Stimulated activated CD4-positive, alpha-beta T cell treated with anti-CD3 and anti-CD28 coated beads, TNF-alpha, amount 100 ng/mL, for 1 hour (primary cell): ENCODE results near the gene LETMD1.

Source experiments
- DNase-seq, 3 donors: peaks; one replicate each; pipeline ENCODE4 v3.0.0-alpha.2; 2020; ENCODE audit warnings: low read depth in 3 of 3, low spot score in 1 of 3

Gene LETMD1

DNA sequence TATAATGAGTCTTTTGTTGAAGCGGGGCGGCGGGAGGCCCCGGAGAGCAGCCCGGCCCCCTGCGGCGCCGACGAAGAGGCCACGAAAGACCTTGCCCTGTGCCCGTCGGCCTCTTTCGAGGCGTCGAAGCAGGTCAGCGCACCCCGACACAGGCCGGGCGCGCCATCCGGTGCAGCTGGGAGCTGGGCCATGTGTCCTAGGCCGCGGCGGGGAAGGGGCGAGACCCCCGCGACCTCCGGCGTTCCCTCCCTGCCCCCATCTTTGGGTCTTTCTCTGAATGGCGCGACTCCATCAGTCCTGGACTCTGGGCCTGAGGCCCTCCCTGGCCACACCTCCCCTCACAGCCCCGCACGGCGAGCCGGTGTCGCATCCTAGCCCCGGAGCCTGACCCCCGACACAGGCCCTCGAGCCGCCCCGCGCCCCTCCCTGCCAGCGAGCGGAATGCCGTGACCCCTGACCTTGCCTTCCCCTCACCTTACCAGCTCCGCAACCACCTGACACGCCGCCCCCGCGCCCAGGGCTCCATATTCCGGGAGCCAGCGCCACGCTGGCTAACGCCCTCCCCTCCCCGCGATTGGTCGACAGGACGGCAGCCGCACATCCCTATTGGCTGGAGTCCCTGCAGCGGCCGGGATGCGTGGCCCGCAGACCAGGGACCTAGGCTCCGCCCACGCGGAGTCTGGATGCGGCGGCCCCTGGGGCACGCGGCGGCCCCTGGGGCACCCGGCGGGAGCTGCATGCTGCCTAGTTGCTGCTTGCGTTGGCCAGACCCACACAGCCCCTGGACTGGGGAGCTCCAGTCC lies 22.1 kb upstream of the LETMD1 start, which contains the start of gene SLC11A2:
Gene SLC11A2 (minus strand): TSS at position 549 of the 803 bp plus-strand sequence. CDS start 15,656 bp downstream, outside the sequence.
- peak; percentile 74 to 81 (median 77) for DNase-seq

DNA sequence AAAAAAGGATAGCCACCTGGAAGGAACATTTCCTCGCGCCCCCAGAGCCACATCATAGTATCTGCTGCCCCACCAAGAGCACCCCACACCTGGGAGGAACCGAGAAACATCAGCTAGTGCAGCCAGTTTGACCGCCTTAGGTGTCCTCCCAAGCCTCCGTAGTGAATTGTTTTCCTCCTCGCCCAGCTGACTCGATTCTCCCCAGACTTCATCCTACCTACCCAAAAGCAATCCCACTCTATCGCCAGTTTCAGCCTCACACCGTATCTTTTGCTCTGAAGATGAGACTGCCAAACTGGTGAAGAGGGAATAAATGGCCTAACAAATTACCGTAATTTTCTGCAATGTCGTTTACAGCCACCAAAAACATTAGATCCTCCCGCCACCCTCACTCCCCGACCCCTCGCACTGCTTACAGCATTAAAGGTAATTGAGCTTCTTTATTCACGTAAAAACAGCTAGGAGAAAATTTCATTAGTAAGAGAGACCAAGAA lies 20.7 kb upstream of the LETMD1 start:
- DNase-seq: no peak

DNA sequence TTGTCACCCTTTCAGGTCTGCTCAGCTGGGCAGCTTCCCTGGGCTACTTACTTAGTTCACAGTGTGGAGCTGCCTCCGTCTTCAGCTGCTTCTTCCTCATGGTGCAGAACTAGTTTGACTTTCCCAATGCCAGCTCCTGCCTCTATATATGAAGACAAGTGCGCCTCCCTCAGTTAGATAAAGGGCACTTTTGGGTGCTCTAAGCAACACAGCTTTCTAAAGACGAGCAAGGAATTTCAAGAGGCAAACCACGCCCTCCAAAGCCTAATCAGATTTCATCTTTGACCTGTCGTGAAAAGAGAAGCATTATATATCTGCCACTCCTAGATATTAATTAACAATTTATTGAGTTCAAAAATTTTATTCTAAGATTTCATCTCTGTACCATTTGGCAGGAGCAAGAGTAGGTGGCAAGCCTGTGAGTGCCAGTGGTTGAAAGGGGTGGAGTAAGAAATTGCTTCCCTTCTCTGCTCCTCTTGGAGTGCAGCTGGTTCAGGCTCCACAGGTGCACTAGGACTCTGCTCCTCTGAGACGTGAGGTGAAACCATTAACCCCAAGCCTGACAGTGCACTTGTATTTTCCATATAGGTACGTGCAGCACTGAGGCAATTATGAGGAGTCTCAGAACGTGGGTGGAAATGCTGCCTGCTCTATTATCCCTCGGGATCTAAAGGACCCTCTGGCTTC lies 19.9 kb upstream of the LETMD1 start:
- DNase-seq: no peak

DNA sequence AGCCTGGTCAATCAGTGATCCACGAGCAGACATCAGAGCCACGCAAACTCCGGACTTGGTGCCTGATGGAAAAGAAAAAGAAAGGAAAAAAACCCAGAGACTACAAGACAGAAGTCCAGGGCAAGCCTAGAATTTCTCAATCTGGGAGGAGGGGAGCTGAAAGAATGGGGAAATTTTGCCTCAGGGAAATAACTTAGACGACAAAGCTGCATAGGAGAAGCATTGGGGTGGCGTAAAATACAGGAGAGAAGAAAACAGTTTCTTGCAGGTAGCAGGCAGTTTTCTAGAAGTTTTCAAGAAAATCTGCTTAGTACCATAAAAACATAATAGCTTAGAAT lies 19.3 kb upstream of the LETMD1 start:
- no peak for DNase-seq

DNA sequence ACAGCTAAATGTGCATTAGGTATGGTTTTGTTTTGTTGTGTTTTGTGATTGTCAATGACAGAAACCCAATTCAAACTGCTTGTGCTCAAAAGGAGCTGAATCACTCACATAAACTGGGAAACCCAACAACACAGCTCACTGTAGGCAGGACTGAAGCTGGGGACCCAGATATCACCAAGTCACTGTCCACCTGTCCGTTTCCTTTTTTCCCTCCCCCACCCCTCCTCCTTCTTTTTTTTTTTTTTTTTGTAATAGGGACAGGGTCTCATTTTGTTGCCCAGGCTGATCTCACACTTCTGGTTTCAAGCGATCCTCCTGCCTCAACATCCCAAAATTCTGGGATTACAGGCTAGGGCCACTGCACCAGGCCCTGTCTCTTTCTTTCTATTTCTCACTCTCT lies 15.1 kb upstream of the LETMD1 start:
- no peak for DNase-seq

DNA sequence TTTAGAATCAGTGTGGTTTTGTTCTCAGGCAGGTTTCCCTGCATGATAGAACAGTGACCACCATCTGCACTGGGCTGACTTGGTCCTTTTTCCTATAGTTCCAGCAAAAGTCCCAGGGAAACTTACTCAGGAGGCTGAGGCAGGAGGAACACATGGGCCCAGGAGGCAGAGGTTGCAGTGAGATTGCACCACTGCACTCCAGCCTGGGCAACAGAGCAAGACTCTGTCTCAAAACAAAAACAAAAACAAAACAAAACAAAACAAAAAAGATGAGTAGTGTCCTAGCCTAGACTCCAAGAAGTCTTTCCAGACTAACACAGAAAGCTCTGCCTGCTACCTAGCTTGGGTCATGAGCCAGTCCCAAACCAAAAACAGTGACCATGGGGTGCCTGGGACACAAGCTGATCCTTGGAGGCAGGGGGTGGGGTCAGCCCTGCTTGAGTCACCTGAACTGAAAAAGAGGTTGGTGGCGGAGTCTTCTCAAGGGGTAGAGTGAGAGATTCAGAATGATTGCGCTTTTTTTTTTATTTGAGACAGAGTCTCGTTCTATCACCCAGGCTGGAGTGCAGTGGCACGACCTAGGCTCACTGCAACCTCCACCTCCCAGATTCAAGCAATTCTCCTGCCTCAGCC lies 14.6 kb upstream of the LETMD1 start:
- no peak for DNase-seq

DNA sequence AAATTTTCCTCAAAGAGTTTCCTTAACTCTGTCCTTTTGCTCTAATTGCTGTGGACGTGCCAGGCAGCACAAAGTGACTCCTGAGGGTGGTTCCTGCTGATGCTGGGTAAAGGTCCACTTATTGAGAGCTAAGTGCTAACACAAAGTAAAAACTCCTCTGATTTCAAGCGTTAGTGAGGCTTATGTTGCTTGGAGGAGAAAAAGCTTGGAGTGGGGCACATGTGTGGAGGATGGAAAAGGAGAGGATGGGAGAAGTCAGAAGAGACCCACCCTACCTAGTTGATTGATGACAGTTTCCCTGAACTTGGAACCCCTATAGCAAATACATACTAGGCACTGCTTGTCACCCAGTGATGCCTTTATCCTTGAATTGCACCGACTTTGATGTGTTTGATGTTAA lies 11.8 kb upstream of the LETMD1 start:
- no peak for DNase-seq

DNA sequence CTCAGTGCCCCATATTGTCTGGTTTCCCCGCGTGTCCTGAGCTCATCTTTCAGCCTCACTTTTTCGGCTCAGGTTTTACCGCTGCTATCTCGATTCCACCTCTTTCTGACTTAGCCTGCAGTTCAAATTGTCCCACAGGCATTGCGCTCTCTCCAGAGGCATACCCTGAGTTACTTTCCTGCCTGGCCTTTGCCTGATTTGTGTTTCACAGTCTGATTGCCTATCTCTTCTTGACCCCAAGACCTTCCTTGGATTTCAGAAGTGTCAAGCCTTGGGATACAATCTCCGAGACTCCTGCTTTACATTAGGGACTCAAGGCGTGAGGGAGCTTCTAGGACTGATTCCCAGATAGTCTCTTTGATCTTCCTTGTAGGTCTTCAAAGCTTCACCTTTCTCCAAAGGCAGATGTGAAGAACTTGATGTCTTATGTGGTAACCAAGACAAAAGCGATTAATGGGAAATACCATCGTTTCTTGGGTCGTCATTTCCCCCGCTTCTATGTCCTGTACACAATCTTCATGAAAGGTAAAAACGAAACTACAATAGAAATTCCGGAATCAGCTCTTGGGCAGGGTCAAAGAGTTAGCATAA lies 629 bp downstream of the LETMD1 start:
- DNase-seq: no peak

DNA sequence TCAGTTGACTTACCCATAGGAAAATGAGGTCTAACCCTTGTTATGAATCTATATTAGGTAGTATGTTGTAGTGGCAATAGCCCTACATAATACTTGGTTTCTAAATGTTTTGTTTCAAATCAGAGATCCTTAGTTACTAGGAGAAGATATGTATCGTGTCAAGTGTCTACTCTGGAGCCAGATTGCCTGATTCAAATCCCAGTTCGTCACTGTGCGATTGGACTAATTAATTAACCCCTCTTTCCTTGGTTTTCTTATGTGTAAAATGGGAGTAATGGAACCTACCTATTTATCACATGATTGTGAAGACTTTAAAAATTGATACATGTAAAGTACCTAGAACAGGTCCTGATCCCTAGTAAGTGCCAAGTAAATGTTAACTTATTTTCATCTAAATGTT lies 1.4 kb downstream of the LETMD1 start:
- no peak for DNase-seq

DNA sequence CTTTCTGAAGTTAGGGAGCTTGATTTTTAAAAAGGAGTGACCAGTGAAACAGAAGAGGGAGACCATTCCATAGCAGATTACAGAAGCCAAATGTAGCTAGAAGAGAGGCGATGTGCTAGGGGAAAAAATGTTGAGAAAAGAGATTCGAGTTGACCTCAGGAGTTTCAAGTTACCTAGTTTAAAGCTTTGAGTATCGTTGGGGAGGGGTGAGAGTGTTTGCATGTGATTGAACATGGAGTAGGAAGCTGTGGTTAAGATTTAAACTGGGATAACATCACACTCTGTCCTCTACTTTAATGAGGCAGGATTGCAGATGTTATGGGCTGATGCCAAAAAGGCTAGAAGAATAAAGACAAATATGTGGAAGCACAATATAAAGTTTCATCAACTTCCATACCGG lies 3.7 kb downstream of the LETMD1 start:
- no peak for DNase-seq

DNA sequence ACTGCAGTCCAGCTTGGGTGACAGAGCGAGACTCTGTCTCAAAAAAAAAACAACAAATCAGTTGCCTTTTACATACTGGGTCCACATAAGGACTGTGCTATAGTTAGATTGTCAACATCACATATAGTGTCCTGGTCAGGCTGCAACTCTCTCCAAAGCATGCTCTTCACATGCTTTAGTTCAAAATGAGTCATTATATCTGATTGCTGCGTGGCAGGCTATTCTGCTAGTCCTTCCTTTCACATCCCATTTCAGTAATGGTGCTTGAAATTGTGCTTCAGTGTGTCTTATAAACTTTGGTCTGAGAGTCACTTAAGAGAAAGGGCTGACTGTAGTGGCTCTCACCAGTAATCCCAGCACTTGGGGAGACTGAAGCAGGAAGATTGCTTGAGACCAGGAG lies 6.9 kb downstream of the LETMD1 start:
- DNase-seq: no peak

DNA sequence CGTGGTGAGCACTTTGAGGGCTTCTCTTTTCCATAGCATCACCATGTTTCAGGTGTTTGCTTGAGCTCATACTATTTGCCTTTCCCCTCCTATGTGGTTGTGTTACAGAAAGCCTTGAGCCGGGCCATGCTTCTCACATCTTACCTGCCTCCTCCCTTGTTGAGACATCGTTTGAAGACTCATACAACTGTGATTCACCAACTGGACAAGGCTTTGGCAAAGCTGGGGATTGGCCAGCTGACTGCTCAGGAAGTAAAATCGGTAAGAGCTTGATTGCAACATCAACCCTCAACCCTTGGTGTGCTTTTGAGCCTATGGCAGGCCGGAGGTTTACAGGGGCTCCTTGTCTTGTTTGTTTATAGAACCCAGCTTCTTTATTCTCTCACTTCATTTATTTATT lies 8.1 kb downstream of the LETMD1 start:
- no peak for DNase-seq

DNA sequence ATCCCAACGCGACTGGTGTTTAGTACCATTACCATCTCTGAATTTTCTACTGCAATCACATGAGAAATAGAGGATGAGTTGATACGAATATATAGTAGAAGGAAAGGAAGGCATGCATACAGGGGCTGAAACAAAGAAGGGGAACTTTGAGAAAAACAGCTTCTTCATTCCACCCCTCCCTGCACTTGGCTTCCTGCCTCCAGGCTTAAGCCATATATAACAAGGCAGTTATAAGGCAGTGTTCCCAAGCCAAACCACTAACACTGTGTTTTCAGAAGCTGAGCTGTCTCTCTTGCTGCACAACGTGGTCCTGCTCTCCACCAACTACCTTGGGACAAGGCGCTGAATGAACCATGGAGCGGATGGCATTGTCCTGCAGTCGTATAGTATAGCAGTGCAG lies 11.0 kb downstream of the LETMD1 start:
- DNase-seq: no peak

DNA sequence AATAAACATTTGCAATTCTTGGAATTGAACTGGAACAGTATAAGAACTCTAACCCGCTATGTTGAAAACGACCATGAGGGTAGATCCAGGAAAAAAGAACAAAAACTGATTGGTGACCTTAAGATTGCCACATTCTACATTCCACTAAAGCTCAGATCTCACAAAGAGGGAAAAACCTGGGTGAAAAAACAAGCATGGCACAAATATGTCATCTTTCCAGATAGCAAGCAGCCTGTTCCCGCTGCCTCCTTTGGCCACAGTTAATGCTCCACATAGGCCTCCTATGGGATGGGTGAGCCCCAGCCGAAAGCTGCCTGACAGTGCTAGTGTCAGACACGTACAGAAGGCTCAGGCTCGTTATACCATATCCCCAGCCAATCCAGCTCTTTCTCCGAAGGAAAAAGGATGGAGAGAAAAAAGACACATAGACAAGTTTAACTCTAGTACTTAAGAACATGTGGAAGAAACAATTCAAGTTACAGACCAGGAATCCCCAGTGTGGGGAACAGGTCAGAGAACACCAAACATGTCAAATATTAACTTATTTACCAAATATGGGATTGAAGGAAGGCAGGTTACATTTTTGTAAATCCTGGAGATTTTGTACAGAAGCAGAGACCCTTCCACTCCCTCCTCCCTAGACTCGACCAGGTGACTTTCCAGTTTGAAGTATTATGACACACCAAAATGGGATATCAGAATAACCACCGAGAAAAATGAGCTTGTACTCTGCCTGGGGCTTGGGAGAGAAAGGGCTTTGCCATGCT lies 14.7 kb downstream of the LETMD1 start:
- DNase-seq: no peak

DNA sequence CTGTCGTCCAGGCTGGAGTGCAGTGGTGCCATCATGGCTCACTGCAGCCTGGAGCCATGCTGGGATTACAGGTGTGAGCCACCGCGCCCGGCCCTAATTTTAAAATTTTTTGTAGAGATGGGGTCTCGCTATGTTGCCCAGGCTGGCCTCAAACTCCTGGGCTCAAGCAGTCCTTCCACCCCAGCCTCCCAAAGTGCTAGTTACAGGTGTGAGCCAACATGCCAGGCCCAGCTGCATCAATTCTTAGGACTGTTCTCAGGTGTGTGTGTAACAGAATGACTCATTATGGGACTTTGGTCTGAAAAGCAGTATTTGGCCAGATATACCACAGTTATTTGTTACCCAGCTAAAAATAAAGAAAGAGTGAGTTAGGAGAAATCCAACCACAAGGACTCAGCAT lies 17.4 kb downstream of the LETMD1 start:
- DNase-seq: no peak

DNA sequence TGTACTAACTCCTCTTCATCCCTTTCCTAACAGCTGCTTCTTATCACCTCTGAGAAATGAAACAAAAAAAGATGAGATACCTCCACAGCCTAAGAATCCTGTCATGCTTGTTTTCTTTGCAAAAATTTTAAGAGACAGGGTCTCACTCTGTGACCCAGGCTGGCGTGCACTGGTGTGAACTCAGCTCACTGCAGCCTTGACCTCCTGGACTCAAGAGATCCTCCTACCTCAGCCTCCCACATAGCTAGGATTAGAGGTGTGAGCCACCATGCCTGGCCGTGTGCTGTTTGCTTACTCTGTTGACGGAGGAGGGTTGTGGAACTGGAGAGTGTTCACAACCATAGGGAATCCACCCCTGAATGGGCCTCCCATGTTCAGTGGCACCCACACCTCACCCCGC lies 19.1 kb downstream of the LETMD1 start:
- no peak for DNase-seq

DNA sequence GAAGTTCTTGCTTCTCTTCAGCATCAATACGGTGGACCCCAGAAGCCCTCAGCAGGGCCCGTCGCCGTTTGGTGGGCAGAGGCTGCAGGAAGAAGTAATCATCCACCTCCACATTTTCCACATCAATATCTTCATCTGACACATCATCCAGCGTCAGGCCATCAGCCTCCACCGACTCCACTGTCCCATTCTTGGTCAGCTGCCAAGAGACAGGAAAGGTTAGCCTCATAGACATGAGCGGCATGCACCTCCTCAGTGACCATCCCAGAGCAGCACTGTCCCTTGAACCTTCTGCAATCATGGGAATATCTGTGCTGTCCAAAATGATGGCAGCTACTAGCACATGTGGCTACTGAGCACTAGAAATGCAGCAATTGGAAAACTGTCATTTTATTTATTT lies 19.6 kb downstream of the LETMD1 start:
- no peak for DNase-seq

DNA sequence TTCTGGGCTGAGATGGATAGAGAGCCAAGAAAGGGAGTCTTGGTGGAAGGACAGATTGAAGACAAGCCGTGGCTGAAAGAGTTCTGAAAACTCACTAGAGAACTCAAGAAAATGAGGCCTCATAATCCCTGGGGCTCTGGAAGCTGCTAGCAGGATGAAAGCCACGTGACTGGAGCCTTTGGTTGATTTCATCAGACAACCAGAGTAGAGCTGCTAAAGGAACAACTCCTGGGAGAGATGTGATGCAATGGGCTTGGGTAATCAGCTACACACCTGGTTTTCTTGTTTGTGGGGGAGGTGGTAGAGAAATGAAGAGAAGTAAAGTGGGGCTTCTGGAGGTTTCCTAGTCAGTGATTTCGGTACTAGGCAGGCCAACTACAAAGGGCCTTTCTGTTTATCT lies 21.9 kb downstream of the LETMD1 start:
- no peak for DNase-seq

DNA sequence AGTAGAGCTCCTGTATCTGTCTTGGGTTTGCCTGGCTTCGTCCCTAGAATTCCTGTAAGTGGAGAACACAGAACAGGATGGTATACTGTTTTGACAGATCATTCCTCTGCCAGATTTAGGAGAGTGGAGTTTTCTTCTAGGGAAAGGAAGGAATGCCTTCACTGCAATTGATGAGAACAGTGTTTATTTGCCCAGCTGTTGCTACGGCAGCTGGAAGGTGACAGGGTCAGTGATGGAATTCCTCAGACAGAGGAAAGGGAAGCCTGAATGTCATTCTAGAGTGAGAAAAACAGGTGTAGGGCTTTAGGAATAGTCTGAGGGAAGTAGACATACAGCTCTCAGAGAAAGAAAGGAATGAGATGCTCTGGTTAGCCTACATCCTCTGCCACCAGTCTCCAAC lies 23.5 kb downstream of the LETMD1 start:
- no peak for DNase-seq

DNA sequence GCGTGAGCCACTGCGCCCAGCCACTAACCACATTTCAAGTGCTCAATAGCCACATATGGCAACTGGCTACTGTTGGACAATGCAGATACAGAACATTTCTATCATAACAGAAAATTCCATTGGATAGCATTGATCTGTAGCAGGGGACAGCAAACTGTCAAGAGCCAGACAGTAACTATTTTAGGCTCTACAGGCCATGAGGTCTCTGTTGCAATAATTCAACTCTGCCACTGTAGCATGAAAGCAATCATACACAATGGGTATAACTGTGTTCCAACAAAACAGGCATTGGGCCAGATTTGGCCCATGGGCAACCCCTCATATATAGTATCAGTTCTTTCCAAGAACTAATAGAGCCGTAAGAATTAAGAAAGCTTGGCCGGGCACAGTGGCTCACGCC lies 27.3 kb downstream of the LETMD1 start:
- no peak for DNase-seq
